HG03432 (cell line): ENCODE results near the gene PLOD3.

Experiments used
- ATAC-seq: cut with Tn5 transposase; IDR thresholded peaks from one replicate; pipeline ENCODE4 v1.9.1; 2021; ENCODE audit warnings: mild to moderate bottlenecking, moderate library complexity; ENCODE audit not compliant: unreplicated experiment

PLOD3 gene

GRCh38 chr7:101239191-101239950 lies 22.0 kb upstream of the PLOD3 start:
- ATAC-seq: no peak

GRCh38 chr7:101238226-101239182 lies 21.1 kb upstream of the PLOD3 start:
- no peak for ATAC-seq

- no peak for ATAC-seq
Measured at GRCh38 chr7:101237206-101238067, 20.1 kb upstream of the PLOD3 start, which contains the start of gene CLDN15. TSS of gene CLDN15 (minus strand) at chr7:101237802. CDS start at chr7:101237581, 221 bp downstream.

GRCh38 chr7:101236292-101236835 lies 19.0 kb upstream of the PLOD3 start:
- ATAC-seq: no peak

GRCh38 chr7:101235522-101235921 lies 18.1 kb upstream of the PLOD3 start:
- ATAC-seq: no peak

GRCh38 chr7:101235050-101235449 lies 17.7 kb upstream of the PLOD3 start:
- no peak for ATAC-seq

- no peak for ATAC-seq
Measured at GRCh38 chr7:101234636-101235035, 17.3 kb upstream of the PLOD3 start.

GRCh38 chr7:101233907-101234547 lies 16.6 kb upstream of the PLOD3 start:
- ATAC-seq: no peak

- ATAC-seq: no peak
Measured at GRCh38 chr7:101232141-101232850, 14.9 kb upstream of the PLOD3 start.

- ATAC-seq: no peak
Measured at GRCh38 chr7:101231644-101232043, 14.3 kb upstream of the PLOD3 start.

- no peak for ATAC-seq
Measured at GRCh38 chr7:101226721-101227120, 9.3 kb upstream of the PLOD3 start.

GRCh38 chr7:101225650-101226049 lies 8.3 kb upstream of the PLOD3 start:
- ATAC-seq: no peak

GRCh38 chr7:101223528-101223927 lies 6.1 kb upstream of the PLOD3 start:
- ATAC-seq: no peak

- ATAC-seq: no peak
Measured at GRCh38 chr7:101222275-101222830, 5.0 kb upstream of the PLOD3 start.

GRCh38 chr7:101220295-101220694 lies 2.9 kb upstream of the PLOD3 start:
- ATAC-seq: no peak

GRCh38 chr7:101218236-101219125 lies 1.1 kb upstream of the PLOD3 start:
- peak; percentile 3 for ATAC-seq

GRCh38 chr7:101216860-101217387 lies 457 bp downstream of the PLOD3 start:
- peak; percentile 25 for ATAC-seq
